Suprapubic skin (tissue), 4 donors: ENCODE results near the gene ANKRD34C. TPM values are rescaled to one million over a fixed set of nuclear protein-coding genes. Genes with fewer than 3 reads are reported as not detected.
A peak's percentile ranks its signal among the peaks of the same experiment; 100 is the strongest.

Experiments used
- DNase-seq, 2 donors: peaks; one replicate each; pipeline ENCODE4 v3.0.0-alpha.2; 2019; ENCODE audit warnings: low spot score in 2 of 2
- H3K27ac ChIP-seq: fragments of 200-600 bp; sonication (generic); one replicate; pipeline ENCODE4 v1.5.1; 2019
- H3K27me3 ChIP-seq: fragments of 200-600 bp; sonication (generic); one replicate; pipeline ENCODE4 v1.5.1; 2019
- H3K36me3 ChIP-seq: fragments of 200-600 bp; sonication (generic); one replicate; pipeline ENCODE4 v1.5.1; 2019
- H3K4me1 ChIP-seq: fragments of 200-600 bp; sonication (generic); one replicate; pipeline ENCODE4 v1.5.1; 2019
- H3K4me3 ChIP-seq: fragments of 200-600 bp; sonication (generic); one replicate; pipeline ENCODE4 v1.5.1; 2019; ENCODE audit warnings: mild to moderate bottlenecking
- H3K9me3 ChIP-seq: fragments of 200-600 bp; sonication (generic); one replicate; pipeline ENCODE4 v1.5.1; 2019
- CTCF ChIP-seq, 2 donors: fragments of 200-600 bp in 1 of 2; fragments of 450-650 bp in 1 of 2; sonication (generic) in 1 of 2; IDR thresholded peaks; one replicate each; pipeline ENCODE4 v1.5.1; 2016 to 2019; ENCODE audit warnings: antibody characterized with exemption in 2 of 2, mild to moderate bottlenecking in 1 of 2, moderate library complexity in 1 of 2
- EP300 ChIP-seq: sonication (generic); formaldehyde crosslinking; IDR thresholded peaks from one replicate; pipeline ENCODE4 v1.6.1; 2017; ENCODE audit warnings: antibody characterized with exemption
- POLR2A ChIP-seq, 2 donors: fragments of 450-650 bp; IDR thresholded peaks; one replicate each; pipeline ENCODE4 v1.6.1; 2017; ENCODE audit warnings: antibody characterized with exemption in 2 of 2, mild to moderate bottlenecking in 2 of 2, moderate library complexity in 2 of 2
- POLR2AphosphoS5 ChIP-seq, 3 donors: sonication (generic); formaldehyde crosslinking; IDR thresholded peaks; one replicate each; pipeline ENCODE4 v1.6.1; 2017; ENCODE audit warnings: antibody characterized with exemption in 3 of 3
- WGBS: methylation state at CpG from one replicate; pipeline ENCODE4 v1.1.5; 2018; 5-methylcytosine and 5-hydroxymethylcytosine counted together
- total RNA-seq, 4 donors: library from RNA; depleted of rRNA; stranded (reverse); fragments of >200 nt; gene quantifications; one replicate each; pipeline ENCODE4 v1.1.0, GENCODE V29; 2016

The ANKRD34C gene
- total RNA-seq, 4 donors from 2014 or later: not detected

GRCh38 chr15:79310985-79311900 lies 28.7 kb downstream of the ANKRD34C start, which contains the start of gene TMED3:
TMED3 (plus strand) TSS chr15:79311112; CDS start chr15:79311250, 138 bp downstream.
- H3K4me1 ChIP-seq: peaks cover 53% of the 10 kb centered on the region
- H3K27ac ChIP-seq: peak within 1 kb of the TSS; percentile 62
- TF ChIP-seq POLR2A (IDR thresholded peaks at IDR 0.05) (no peak), CTCF (IDR thresholded peaks at IDR 0.05) (no peak)
- H3K4me3 ChIP-seq: peak within 1 kb of the TSS; percentile 90
- H3K9me3 ChIP-seq: no peaks in the 10 kb centered on the region
- peaks cover 28% of the 10 kb centered on the region for H3K36me3 ChIP-seq
- peaks cover 3% of the 10 kb centered on the region for H3K27me3 ChIP-seq
- DNase-seq: no peak
- WGBS: 2% methylated on average over 28 of the region's 76 CpGs

GRCh38 chr15:79311901-79312553 lies 29.5 kb downstream of the ANKRD34C start:
- H3K9me3 ChIP-seq: no peaks in the 10 kb centered on the region
- peaks cover 36% of the 10 kb centered on the region for H3K36me3 ChIP-seq
- 61% methylated on average over 7 of the region's 8 CpGs for WGBS
- H3K27ac ChIP-seq: no peak overlapping the region
- peak overlapping the region; percentile 90 for H3K4me3 ChIP-seq
- TF ChIP-seq CTCF (IDR thresholded peaks at IDR 0.05) (no peak), POLR2AphosphoS5 (IDR thresholded peaks at IDR 0.05) (no peak), EP300 (no peak), POLR2A (IDR thresholded peaks at IDR 0.05) (no peak)
- H3K27me3 ChIP-seq: peaks cover 2% of the 10 kb centered on the region
- H3K4me1 ChIP-seq: peaks cover 60% of the 10 kb centered on the region
- no peak for DNase-seq

GRCh38 chr15:79314186-79314585 lies 31.7 kb downstream of the ANKRD34C start:
- no peak for DNase-seq
- no peak for TF ChIP-seq CTCF (IDR thresholded peaks at IDR 0.05)
- TF ChIP-seq POLR2A (IDR thresholded peaks at IDR 0.05): no peak
- TF ChIP-seq EP300: no peak
- no peak for TF ChIP-seq POLR2AphosphoS5 (IDR thresholded peaks at IDR 0.05)
- H3K36me3 ChIP-seq: peaks cover 58% of the 10 kb centered on the region

GRCh38 chr15:79314811-79315210 lies 32.3 kb downstream of the ANKRD34C start:
- Histone ChIP-seq H3K9me3 (no peaks in the 10 kb centered on the region), H3K4me1 (peaks cover 70% of the 10 kb centered on the region), H3K4me3 (no peak overlapping the region), H3K27ac (peak overlapping the region; percentile 85), H3K27me3 (no peaks in the 10 kb centered on the region), H3K36me3 (peaks cover 64% of the 10 kb centered on the region)
- 63% methylated on average over 6 of the region's 6 CpGs for WGBS
- peak; percentile 81 to 84 for DNase-seq
- TF ChIP-seq EP300 (no peak), POLR2AphosphoS5 (IDR thresholded peaks at IDR 0.05) (peak in 2 of 3 donors; percentile 61 to 63)

More at GRCh38 chr15:79314186-79314585, 31.7 kb downstream of the ANKRD34C start:
- 97% methylated on average over 1 of the region's 1 CpG for WGBS
- H3K27me3 ChIP-seq: no peaks in the 10 kb centered on the region
- H3K27ac ChIP-seq: peak overlapping the region; percentile 85
- H3K9me3 ChIP-seq: no peaks in the 10 kb centered on the region
- H3K4me3 ChIP-seq: no peak overlapping the region
- peaks cover 70% of the 10 kb centered on the region for H3K4me1 ChIP-seq

GRCh38 chr15:79315623-79316328 lies 33.3 kb downstream of the ANKRD34C start:
- 54% methylated on average over 10 of the region's 10 CpGs for WGBS
- Histone ChIP-seq H3K27ac (peak overlapping the region; percentile 85), H3K36me3 (peaks cover 69% of the 10 kb centered on the region), H3K4me1 (peaks cover 66% of the 10 kb centered on the region), H3K9me3 (no peaks in the 10 kb centered on the region), H3K27me3 (no peaks in the 10 kb centered on the region), H3K4me3 (no peak overlapping the region)
- no peak for TF ChIP-seq CTCF (IDR thresholded peaks at IDR 0.05)
- no peak for TF ChIP-seq POLR2A (IDR thresholded peaks at IDR 0.05)
- TF ChIP-seq EP300: no peak
- TF ChIP-seq POLR2AphosphoS5 (IDR thresholded peaks at IDR 0.05): no peak
- DNase-seq: no peak
